GM18505 (cell line): ENCODE measurements around the gene TTC21B.

ENCODE experiments used
- ATAC-seq: cut with Tn5 transposase; IDR thresholded peaks from one replicate; pipeline ENCODE4 v1.9.1; 2021; ENCODE audit not compliant: unreplicated experiment
- POLR2A ChIP-seq: IDR thresholded peaks from 4 replicates; pipeline ENCODE4 v1.6.1; 2011; ENCODE audit warnings: borderline replicate concordance; ENCODE audit not compliant: insufficient read depth, insufficient read length; ENCODE audit errors: extremely low read depth

The TTC21B gene

DNA sequence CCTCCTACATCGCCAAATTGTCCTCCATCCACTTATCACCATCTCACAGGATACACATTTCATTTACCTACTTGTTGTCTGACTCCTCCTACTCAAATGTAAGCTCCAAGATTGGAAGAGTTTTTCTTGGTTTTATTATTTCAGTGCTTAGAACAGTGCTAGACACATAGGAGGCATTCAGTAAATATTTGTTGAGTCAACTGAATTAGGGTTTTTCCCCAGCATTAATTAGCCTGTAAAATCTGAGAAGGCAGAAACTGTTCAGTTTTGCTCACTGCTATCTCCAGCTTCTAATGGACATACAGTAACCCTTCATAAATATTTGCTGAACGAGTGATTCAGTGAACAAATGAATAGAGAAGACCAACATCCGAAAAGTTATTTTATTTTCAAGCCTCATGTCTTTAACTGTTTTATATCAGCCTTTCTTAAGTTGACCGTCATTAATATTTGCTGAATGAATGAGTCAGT is 800 bp downstream of the TTC21B start:
- TF ChIP-seq POLR2A = no peak
- ATAC-seq = no peak

- no peak for ATAC-seq
- no peak for TF ChIP-seq POLR2A
Measured at GRCh38 chr2:165952085-165952484, 1.5 kb downstream of the TTC21B start.

DNA sequence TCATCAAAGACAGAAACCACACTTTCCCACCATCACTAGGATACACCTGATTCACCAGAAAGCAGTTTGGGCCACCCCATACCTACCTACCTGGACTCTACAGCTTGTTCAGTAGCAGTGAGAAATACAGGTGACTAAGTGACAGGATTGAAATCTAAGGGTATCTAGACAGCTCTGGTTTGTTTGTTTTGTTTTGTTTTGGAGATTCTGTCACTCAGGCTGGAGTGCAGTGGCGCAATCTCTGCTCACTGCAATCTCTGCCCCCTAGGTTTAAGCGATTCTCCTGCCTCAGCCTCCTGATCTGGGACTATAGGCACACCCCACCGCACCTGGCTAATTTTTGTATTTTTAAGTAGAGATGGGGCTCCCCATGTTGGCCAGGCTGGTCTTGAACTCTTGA is 3.1 kb downstream of the TTC21B start:
- no peak for TF ChIP-seq POLR2A

DNA sequence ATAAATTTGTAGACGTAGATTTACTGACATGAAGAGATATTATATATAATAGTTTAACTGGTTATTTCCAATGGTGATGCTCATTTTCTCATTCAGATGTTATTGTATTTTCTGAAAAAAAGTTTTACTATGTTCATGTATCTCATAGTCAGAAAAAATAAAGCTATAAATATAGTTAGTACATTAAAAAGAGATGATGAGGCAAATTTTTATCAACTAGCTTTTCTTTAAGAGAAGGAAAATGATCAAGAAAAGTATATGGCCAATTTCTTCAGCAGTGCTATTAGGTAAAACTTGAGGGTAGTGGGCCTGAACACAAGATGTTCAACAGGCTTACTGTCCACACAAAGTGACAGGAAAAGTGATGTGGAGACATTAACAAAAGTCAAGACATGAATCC is 11.7 kb downstream of the TTC21B start:
- TF ChIP-seq POLR2A = no peak
- no peak for ATAC-seq

More for the DNA sequence above, 3.1 kb downstream of the TTC21B start:
- no peak for ATAC-seq

- no peak for TF ChIP-seq POLR2A
- ATAC-seq = no peak
Measured at GRCh38 chr2:165938237-165938636, 15.3 kb downstream of the TTC21B start.

- no peak for ATAC-seq
- TF ChIP-seq POLR2A = no peak
Measured at GRCh38 chr2:165933211-165933910, 20.2 kb downstream of the TTC21B start.

- no peak for TF ChIP-seq POLR2A
- ATAC-seq = no peak
Measured at GRCh38 chr2:165927774-165928173, 25.8 kb downstream of the TTC21B start.

DNA sequence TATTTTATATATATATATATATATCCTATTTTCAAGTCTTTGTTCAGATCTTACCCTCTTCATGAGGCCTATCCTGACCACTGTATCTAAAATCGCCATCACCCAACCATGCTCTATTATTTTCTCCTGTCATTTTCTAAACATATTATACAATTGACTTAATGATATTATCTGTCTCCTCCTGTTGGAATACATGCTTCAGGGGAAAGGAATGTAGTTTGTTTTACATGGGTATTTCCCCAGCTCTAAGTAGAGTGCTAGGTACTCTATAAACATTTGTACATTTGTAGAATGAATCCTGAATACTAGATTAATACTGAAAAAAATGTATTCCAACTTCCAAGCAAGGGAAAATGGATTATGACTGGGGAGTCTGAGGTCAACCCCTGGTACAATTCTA is 26.2 kb downstream of the TTC21B start:
- no peak for ATAC-seq
- no peak for TF ChIP-seq POLR2A

- no peak for TF ChIP-seq POLR2A
Measured at GRCh38 chr2:165924946-165925345, 28.6 kb downstream of the TTC21B start.

GRCh38 chr2:165920748-165921147 is 32.8 kb downstream of the TTC21B start:
- no peak for TF ChIP-seq POLR2A
- no peak for ATAC-seq

More at GRCh38 chr2:165924946-165925345, 28.6 kb downstream of the TTC21B start:
- ATAC-seq = no peak

- TF ChIP-seq POLR2A = no peak
- ATAC-seq = no peak
Measured at GRCh38 chr2:165913636-165914035, 39.9 kb downstream of the TTC21B start.

DNA sequence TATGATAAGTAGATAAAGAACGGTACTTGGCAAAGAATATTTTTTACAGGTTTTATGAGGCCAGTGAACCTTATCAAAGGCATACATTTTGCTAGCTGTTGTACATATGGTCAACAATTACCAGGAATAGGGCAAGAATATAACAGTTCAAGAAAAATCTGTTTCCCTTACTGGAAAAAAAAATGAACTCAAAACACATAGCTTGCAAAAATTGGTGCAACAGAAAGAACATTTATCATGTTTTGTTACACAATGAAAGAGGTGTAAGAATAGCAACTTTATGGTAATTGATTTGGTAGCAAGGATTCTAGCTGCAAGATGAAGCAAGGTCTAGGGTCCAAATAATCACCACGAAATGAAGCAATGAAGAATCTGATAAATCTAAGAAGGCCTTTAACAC is 41.6 kb downstream of the TTC21B start:
- no peak for TF ChIP-seq POLR2A
- no peak for ATAC-seq

DNA sequence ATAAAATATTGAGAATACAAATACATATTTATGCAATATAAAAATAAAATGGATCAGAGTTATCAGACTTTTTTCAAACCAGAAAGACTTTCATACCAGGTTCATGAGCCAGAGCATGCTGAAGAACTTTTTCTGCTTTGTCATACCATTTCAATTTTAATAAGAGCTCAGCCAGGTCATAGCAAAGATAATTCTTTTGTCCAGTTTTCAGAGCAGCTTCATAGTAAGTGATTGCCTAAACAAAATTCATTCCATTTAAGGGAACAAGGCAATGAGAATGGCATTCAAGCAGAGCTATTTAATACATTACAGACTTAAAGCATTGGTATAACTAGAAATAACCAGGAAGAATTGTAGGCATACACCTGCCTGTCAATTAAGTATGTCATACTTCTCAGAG is 42.3 kb downstream of the TTC21B start:
- ATAC-seq = no peak
- TF ChIP-seq POLR2A = no peak

DNA sequence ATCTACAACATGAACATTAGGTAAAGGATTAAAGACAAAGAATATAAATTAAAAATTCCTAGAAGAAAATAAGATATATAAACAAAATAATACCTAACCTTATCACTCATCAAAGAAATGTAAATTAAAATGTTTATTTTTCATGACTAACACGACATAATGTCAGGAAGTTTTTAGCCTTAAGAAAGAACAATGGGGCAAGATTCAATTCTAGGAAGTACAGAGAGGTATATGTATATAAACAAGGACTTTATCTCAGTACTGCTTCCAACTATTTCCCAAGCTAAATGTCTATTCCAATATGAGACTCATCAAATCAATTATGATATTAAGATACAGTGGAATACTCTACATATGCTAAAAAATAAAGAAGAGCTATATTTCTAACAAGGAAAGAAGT is 44.1 kb downstream of the TTC21B start:
- no peak for ATAC-seq

More for the DNA sequence above, 44.1 kb downstream of the TTC21B start:
- TF ChIP-seq POLR2A = no peak
